Superior temporal gyrus (tissue), 1 donor: ENCODE data around the gene XYLT1.

Source experiments
- DNase-seq: peaks from one replicate; pipeline ENCODE4 v3.0.0-alpha.2; 2016; ENCODE audit errors: extremely low spot score

XYLT1 gene

DNA sequence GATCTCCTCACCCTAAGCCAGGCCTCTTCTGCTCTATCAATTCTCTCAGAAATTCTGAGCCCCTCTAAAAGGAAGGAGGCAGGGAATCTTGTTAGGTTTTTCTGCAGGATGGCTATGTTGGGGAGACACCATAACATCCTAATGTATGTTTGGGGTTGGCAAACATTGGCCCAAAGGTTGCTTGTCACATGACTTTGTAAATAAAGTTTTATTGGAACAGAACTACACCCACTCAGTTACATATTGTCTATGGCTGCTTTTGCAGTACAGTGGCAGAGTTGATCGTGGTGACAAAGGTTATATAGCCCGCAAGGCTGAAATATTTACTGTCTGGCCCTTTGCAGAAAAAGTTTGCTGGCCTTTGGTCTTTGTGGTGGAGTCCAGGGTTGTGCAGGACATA lies 409.4 kb downstream of the XYLT1 start:
- DNase-seq: no peak

DNA sequence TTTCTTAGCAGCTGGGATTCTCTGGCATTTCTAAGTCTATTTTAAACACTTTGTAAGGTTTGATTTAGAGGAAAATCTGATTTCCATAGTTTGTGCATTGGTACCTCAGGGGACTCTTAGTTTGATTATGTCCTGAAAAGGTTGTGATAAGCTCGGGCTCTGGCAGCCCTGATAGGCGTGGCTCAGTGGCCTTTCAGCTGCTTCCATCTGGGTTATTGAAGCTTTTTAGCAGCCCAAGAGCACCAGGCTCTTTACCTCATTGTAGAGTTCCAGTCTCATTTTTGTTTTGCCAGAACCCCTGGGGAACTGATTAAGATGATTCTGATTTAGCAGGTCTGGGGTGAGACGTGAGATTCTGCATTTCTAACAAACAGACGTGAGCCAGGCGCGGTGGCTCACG lies 412.3 kb downstream of the XYLT1 start:
- DNase-seq: no peak

DNA sequence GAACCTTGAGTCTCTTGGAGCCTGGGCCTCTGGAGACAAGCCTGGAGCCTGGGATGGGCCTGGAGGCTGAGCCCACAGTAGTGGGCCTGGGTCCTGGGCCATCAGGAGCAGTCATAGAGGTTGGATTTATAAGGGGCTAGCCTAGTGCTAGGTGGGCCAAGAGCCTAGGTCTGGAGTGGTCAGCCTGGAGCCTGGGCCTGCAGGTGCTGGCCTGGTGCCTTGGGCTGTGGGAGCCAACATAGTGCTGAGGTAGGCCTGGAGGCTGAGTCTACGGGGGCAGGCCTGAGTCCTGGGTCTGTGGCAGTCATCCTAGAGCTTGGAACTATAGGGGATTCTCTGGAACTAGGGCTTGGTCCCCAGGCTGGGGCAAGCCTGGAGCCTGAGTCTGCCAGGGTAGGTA lies 414.1 kb downstream of the XYLT1 start:
- DNase-seq: no peak

DNA sequence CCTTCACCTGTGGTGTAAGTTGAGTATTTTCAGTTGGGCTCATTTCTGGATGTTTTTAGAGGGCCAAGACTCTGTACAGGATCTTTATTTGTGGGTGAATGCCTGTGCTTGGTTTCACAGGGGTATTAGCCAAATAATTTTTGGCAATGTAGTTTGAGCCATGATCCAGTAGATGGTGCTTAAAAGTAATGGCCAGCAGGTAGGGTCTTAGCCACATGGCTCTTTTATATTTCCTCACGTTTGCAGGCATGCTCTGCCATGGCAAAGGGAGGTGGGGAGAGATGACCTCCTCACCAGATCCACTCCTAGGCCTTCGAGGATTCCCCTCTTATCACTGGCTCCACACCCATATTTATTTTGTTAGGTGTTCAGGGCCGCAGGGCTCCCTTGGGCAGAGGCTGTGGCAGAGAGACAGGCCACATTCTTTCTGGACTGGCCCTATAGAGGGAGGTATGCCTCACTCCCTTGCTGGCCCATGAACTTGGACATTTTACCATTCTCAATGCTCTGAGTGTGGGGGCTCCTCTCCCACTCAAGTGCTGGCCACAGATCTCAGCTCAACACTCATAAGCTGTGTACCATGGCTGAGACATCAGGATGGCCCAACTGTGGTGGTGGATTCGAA lies 417.1 kb downstream of the XYLT1 start:
- no peak for DNase-seq
